ENCODE results near the gene SHKBP1.

SHKBP1 gene

DNA sequence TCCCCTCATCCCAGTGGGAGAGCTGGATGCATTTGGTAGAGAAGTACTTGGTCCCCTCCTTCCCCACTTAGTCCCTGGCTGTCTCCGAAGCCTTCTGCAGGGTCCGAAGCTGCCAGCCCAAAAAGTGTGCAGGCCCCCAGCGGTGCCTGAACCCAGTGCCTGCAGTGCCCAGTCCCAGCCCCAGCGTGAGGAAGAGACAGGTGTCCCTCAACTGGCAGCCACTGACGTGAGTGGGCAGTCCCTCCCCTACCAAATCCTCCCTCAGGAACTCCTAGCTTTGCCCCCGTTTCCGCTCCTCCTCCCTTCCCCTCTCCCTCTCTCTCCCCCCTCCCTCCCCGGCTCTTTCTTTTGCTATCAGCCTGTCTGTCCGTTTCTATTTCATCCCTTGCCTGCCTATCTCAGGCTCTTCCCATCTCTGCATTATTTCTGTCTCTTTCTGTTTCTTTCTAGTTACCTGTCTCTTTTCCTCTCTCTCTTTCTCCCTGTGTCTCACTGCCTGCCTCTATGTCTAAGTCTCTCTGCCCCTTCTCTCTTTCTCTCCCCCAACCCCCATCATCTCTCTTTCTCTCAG is 22.7 kb downstream of the SHKBP1 start:
- DNase-seq (ENCODE audit: low read depth in 3 of 3, low spot score in 1 of 3) = no peak

DNA sequence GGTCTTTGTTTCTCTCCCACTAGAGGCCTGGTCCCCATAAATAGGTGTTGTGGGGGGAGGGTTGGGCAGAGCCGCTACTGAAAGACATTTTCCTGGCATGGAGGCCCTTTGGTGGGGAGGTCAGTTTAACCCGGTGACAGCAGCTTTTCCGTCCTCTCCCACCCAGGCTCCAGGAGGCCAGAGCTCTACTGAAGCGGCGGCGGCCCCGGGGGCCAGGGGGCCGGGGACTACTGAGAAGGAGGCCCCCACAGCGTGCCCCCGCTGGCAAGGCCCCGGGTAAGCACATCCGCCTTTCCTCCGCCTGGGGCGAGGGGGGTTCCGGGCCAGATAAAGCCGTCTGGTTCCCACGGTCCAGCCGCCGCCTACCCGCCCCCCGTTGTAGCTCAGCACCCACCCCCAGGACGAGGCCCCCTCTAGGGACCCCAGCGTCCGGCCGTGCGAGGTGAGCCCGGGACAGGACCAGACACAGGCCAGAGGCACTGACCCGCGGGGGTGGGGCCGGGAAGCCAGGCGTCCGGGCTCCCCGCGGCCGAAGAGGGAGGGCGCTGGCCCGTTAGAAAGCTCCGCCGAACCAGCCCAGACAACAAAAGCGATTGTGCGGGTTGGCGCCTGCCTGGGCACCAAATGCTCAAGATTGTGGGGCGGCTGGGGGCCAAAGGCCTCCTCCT is 23.4 kb downstream of the SHKBP1 start:
- no peak for DNase-seq (ENCODE audit: low read depth in 3 of 3, low spot score in 1 of 3)

DNA sequence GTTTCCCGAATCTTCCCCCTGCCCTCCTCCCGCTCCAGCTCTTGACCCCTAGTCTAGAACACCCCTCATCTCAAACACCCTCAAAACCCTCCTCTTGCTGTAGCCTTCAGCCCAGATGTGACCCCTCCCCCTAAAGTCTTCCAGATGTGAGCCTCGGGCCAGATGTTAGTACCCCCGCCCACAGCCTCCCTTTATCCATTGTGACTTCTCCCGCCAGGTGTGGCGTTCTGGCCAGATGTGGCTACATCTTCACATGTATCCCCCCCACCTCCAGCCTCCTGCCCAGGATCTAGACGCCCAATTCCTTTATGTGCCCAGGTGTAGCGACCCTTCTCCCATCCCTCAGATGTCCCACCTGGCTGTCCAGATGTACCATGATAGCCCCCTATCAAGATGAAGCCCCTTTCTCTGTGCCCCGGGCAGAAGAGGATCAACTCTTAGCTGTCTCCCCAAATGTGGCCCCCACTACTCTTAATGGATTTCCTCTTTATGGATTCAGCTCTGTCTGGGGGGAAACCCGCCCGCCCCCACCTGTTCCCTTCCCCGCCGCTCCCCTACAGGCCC is 24.0 kb downstream of the SHKBP1 start:
- no peak for DNase-seq (ENCODE audit: low read depth in 3 of 3, low spot score in 1 of 3)

DNA sequence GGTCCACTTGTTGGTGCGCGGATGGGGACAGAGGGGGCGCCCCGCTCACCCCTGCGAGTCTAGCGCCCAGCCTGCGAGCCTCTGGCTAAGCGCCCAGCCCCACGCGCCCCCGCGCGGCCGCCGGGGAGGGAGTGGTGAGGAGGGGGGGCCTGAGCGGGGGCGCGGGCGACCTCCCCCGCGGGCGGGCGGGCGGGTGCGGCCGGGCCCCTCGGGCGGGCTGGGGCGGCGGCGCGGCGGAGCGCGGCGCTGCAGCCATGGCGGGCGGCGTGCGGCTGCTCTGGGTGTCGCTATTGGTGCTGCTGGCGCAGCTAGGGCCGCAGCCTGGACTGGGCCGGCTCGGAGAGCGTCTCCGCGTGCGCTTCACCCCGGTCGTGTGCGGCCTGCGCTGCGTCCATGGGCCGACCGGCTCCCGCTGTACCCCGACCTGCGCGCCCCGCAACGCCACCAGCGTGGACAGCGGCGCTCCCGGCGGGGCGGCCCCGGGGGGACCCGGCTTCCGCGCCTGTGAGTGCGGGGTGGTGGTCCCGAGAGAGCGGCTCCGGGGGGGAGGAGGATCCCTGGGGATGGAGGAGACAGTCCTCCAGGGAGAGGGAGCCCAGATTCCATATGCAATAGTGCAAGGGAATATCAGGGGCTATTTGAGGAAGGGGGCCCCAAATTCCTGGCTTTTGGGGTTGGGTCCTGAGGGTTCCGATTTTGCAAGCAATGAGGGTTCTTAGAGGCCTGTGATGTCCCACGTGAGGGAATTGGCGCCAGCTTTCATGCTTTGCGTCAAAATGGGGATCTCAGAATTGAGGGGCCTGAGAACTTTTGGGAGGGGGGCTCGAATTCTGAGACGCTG is 24.7 kb downstream of the SHKBP1 start, which contains the start of gene LTBP4:
LTBP4 (plus strand) TSS at position 236 of the 841 bp plus-strand sequence; CDS start at position 255, 19 bp downstream.
- DNase-seq (ENCODE audit: low read depth in 3 of 3, low spot score in 1 of 3) = no peak

DNA sequence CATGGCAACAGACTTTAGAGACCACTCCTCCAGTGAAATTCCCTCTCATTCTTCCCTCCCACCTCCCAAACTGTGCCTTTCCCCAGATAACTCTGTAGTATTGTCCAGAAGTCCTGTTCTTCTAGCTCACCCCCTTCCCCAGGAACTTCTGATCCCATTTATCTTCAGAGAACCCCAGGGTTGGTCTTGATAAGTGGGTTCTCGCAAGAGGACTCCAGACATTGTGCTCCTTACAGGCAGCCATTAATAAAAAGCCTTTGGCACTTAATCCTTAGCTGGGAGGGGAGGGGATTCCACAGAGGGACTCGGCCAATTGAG is 26.4 kb downstream of the SHKBP1 start:
- no peak for DNase-seq (ENCODE audit: low read depth in 3 of 3, low spot score in 1 of 3)

DNA sequence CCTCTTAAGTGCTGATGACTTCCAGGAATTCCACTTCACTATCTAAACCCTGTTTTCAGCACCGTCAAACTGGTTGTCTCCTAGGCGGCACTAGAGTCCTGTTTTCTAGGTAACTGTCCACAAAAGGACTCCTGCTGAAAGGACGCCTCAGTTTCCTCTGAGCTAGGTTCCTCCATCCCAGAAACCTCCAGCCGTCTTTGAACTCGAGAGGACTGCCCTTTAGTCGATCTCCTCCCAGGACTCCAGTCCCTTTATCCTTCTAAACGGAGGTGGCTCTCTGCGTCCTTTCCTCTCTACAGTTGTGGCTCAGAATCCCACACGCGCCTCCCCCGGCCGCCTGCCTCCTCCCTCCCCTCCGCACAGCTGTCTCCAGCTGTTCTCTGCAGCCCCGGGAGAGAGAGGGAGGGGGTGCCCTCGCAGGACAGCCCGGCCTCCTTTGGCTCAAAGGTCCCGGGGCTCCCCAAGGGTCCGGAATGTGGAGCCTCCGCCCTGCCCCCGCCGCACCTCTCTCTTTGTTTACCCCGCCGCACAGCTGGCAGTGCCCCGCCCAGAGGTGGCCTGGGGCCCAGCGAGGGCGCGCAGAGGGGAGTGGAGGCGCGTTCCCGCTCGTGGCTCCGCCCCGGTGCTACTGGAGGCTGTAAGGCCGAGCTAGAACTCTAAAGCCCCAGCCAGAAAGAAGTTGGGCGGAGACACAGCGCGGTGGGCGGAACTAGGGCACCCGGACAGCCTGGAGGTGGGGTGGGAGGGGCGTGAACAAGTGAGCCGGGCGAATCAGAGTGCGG is 26.9 kb downstream of the SHKBP1 start:
- DNase-seq (ENCODE audit: low read depth in 3 of 3, low spot score in 1 of 3) = peak; percentile 88 to 91 (median 88)

DNA sequence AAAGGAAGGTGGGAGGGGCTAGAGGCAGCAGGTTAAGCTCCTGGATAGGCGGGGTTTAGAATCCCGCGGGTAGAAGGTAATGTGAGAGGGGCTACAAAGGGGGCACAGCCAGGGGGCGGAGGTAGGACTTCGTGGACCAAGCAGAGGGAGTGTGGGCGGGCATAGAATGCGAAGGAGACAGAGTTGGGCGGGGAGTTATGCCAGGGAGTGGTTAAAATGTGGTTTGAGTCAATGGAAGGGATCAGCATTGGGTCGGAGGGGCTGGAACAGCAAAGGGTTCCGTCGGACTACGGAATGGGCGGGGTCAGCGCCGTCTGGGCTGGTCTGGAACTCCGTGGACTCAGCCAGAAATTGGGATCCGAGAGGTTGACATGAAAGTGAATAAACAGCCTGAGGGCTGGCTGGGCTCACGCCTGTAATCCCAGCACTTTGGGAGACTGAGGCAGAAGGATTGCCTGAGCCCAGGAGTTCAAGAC is 27.5 kb downstream of the SHKBP1 start:
- DNase-seq (ENCODE audit: low read depth in 3 of 3, low spot score in 1 of 3) = no peak

DNA sequence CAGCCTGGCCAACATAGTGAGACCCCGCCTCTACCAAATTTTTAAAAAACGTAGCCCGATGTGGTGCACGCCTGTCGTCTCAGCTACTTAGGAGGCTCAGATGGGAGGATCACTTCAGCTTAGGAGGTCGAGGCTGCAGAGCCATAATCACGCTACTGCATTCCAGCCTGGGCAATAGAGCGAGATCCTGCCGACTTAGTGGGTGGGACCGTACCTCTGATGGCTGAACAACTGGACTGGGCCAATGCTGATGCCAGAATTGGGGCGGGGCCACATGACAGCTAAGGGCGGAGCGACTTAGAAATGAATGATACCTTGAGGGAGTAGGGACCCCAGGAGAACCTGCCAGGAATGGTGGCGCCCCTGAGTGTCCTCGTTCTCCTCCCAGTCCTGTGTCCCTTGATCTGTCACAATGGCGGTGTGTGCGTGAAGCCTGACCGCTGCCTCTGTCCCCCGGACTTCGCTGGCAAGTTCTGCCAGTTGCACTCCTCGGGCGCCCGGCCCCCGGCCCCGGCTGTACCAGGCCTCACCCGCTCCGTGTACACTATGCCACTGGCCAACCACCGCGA is 28.1 kb downstream of the SHKBP1 start:
- no peak for DNase-seq (ENCODE audit: low read depth in 3 of 3, low spot score in 1 of 3)

DNA sequence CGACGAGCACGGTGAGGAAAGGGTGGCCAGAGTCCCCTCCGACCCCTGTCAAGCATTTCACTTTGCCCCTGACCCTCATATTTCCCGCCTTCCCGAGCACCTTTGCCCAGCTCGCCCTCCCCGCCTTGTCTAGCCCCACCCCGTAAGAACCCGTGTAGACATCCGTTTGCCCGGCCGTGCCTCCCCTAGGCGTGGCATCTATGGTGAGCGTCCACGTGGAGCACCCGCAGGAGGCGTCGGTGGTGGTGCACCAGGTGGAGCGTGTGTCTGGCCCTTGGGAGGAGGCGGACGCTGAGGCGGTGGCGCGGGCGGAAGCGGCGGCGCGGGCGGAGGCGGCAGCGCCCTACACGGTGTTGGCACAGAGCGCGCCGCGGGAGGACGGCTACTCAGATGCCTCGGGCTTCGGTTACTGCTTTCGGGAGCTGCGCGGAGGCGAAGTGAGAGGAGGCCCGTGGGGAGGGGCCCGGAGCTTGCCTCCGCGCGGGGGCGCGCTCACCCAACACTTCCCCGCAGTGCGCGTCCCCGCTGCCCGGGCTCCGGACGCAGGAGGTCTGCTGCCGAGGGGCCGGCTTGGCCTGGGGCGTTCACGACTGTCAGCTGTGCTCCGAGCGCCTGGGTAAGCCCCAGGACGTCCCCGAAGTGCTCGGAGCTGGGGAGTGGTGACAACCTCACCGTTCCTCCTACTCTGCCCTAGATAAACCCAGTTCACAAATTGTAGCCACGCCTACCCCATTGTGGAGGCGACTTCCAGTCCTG is 28.7 kb downstream of the SHKBP1 start:
- peak; percentile 54 to 65 (median 63) for DNase-seq (ENCODE audit: low read depth in 3 of 3, low spot score in 1 of 3)

DNA sequence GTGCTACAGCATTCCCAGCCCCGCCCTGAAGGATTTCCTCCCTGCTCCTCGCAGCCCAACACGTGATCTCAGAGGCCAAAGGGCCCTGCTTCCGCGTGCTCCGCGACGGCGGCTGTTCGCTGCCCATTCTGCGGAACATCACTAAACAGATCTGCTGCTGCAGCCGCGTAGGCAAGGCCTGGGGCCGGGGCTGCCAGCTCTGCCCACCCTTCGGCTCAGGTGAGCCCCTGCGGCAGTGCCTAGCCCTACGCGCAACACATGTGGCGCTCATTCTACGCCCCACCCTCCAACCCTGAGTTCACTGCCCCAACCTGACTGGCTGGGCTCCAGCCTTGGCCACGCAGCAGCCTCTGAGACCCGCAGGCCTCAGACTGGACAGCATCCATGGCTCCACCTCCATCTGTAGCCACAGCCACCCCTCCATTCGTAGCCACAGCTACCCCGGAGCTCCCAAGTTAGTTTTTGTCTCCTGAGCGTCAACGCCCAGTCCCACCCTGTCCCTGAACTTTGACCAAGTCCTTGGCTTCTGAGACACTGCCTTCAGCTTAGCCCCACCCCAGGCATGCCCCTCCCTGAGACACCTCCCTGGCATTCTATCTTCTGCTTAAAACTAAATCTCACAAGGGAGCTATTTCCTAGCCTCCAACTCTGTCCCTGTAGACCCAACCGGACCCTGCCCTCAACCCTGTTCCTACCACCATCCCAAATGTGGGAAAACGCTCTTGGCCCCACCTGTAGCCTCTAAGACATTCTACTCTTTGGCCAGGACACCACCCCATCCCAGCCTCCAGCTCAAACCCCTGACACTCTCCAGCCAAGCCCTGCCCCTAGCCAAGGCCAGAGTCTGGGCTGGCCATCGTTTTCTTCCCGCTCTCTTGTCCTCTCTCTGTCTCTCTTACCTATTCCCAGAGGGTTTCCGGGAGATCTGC is 30.9 kb downstream of the SHKBP1 start:
- DNase-seq (ENCODE audit: low read depth in 3 of 3, low spot score in 1 of 3) = no peak

DNA sequence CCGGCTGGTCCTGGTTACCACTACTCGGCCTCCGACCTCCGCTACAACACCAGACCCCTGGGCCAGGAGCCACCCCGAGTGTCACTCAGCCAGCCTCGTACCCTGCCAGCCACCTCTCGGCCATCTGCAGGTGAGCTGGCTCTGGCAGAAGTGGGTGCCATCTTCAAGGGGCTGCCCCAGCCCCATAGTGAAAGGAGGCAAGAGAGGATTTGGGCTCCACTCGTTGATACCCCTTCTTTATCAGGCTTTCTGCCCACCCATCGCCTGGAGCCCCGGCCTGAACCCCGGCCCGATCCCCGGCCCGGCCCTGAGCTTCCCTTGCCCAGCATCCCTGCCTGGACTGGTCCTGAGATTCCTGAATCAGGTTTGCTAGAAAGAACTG is 31.6 kb downstream of the SHKBP1 start:
- DNase-seq (ENCODE audit: low read depth in 3 of 3, low spot score in 1 of 3) = no peak

DNA sequence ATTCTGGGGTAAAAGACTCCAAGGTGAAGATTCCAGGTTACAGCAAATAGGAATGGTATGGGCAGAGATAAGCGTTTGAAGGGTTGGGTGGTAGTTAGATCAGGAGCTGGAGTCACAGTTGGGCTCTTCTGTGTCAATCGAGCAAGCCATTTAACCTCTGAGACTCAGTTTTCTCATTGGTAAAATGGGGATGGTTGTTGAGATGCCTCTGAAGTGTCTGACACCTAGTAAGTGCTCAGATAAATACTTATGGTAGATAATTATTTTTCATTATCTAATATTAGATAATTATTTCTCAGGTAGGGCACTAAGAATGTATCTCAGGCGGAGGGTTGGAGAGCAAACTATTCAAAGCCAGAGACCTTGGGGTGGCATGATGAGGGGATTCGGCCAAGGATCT is 32.3 kb downstream of the SHKBP1 start:
- no peak for DNase-seq (ENCODE audit: low read depth in 3 of 3, low spot score in 1 of 3)

DNA sequence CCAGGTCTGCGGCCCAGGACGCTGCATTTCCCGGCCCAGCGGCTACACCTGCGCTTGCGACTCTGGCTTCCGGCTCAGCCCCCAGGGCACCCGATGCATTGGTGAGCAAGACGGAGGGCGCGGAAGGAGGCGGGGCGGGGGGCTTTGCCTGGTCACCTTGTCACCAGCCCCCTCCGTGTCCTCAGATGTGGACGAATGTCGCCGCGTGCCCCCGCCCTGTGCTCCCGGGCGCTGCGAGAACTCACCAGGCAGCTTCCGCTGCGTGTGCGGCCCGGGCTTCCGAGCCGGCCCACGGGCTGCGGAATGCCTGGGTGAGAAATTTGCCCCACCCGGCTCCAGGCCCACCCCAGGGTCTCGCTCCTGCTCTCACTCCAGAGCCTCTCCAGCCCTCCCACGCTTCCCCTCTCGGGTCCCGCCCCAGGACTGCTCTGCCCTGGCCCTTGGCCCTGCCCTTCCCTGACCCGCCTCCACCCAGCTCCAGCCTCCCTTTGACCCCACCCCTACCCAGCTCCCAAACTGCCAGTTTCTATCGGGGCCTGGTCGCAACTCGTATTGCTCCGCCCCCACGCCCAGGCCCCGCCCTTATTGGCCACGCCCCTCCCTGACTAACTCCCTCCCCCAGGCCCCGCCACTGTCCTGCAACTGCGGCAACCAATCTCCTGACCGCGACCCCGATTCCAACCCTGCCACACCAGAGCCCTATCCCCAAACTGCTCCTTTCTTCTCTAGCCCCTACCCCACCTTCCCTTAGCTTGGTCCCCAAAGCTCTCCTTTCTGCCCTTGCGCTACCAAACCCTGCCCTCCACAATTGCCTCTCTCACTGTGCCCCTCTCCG is 33.1 kb downstream of the SHKBP1 start:
- peak; percentile 71 to 91 (median 72) for DNase-seq (ENCODE audit: low read depth in 3 of 3, low spot score in 1 of 3)

DNA sequence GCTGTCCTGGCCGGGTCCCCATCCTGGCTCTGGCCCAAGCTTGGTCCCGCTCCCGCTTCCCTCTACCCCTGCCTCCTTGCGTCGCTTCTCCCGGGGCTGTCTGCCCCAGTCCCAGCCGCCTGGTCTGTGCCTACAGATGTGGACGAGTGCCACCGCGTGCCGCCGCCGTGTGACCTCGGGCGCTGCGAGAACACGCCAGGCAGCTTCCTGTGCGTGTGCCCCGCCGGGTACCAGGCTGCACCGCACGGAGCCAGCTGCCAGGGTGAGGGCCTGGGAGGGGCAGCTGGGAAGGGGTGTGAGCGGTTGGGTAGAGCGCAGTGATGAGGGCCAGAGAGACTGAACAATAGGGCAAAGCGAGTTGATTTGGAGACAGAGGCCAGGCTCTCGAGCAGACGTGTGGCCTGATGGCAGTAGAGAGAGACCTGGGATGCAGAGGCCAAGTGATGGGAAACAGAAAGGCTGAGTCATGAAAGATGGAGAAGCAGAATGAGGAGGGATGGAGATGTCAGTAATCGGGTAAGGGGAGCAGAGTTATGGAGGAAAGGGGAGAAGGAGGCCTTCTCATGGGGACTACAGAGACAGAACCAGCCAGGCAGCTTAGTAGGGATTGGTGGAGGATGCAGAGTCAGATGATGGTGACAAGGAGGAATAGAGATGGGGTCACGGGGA is 33.9 kb downstream of the SHKBP1 start:
- no peak for DNase-seq (ENCODE audit: low read depth in 3 of 3, low spot score in 1 of 3)

DNA sequence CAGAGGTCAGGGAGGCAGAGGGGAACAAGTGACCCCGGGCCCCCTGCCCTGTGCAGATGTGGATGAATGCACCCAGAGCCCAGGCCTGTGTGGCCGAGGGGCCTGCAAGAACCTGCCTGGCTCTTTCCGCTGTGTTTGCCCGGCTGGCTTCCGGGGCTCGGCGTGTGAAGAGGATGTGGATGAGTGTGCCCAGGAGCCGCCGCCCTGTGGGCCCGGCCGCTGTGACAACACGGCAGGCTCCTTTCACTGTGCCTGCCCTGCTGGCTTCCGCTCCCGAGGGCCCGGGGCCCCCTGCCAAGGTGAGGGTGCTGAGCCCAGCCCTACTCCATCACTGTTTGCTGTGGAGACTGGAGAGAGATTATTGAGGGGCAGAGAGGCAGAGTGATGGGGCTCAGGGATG is 34.4 kb downstream of the SHKBP1 start:
- no peak for DNase-seq (ENCODE audit: low read depth in 3 of 3, low spot score in 1 of 3)

DNA sequence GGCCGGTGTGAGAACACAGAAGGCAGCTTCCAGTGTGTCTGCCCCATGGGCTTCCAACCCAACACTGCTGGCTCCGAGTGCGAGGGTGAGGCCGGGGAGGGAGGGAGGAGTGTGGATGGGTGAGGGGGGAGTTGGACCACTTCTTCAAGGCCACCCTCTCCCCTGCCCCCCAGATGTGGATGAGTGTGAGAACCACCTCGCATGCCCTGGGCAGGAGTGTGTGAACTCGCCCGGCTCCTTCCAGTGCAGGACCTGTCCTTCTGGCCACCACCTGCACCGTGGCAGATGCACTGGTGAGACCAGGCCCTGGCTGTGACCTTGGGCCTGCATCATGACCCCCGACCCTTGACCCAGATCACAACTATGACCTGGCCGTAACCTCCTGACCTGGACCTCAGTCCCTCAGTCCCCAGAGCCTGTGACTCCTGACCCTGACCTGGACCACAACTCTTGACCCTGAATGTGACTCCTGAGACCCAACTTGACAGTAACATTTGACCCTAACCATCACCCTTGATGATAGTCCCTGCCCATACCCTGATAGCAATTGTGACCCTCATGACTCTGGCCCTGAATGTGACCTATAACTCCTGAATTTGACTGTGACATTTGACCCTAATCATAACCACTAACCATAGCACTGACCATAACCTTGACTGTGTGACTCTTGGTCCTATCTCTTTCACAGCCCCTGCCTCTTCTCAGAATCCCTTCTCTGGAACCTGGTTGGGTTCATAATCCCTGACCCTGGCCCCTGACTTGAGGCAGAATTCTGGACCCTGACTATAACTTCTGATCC is 35.4 kb downstream of the SHKBP1 start:
- no peak for DNase-seq (ENCODE audit: low read depth in 3 of 3, low spot score in 1 of 3)

Data from stimulated activated CD4-positive, alpha-beta T cell treated with anti-CD3 and anti-CD28 coated beads, TNF-alpha, amount 100 ng/mL, for 1 hour (primary cell).